OCI-LY3 (cell line): Measurements from ENCODE around the gene AMFR.

Experiments
- CTCF ChIP-seq: fragments of 200-600, 300-600 bp; sonication (generic); IDR thresholded peaks from 2 replicates; pipeline ENCODE4 v1.5.1; 2014; ENCODE audit warnings: antibody characterized with exemption, low read length, low read depth
- EZH2phosphoT487 ChIP-seq: fragments of 200-600 bp; shearing (Covaris generic); IDR thresholded peaks from 2 replicates; pipeline ENCODE4 v1.6.1; 2018; ENCODE audit warnings: antibody characterized with exemption, mixed run types, low read depth

GRCh38 chr16:56312556-56312955 lies 112.8 kb downstream of the AMFR start:
- TF ChIP-seq CTCF (no peak), EZH2phosphoT487 (no peak)
